ENCODE data around the gene OSCP1.
A peak's percentile ranks its signal among the peaks of the same experiment; 100 is the strongest.

The OSCP1 gene

DNA sequence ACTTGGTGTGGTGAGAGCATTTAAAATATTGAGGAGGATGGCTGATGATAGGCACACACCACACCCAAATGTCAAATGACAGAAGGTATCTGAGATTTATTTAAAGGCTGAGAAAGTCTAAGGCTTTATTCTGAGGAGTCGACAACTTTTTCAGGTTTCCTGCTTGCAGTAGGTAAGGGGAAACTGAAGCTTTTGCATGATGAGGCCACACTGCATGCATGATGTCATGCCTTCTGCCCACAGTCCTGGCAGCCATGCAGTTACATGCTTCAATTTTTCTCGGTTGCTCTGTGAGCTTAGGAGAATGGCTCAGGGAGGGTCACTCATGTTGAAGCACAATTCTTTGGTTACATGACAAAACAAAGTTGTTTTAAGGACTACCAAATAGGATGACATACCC lies 7.0 kb downstream of the OSCP1 start:
- DNase-seq = no peak

DNA sequence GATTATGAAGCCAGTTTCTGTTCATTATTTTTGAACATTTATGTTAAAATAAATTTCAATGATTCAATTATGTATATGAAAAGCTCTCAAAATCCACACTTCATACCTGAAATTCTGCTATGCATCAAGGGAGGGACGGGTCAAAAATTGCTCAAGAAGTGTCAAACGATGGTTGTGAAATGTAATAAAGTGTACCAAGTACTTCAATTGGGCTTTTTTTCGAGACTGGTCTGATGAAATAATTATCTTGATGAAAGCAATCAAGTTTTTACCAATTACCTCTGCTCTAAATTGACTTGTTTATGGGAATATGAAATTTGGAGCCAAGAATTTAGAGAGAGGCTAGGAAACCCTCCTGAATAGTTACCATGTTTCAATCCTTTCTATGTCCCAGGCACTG lies 7.9 kb downstream of the OSCP1 start:
- DNase-seq = no peak

DNA sequence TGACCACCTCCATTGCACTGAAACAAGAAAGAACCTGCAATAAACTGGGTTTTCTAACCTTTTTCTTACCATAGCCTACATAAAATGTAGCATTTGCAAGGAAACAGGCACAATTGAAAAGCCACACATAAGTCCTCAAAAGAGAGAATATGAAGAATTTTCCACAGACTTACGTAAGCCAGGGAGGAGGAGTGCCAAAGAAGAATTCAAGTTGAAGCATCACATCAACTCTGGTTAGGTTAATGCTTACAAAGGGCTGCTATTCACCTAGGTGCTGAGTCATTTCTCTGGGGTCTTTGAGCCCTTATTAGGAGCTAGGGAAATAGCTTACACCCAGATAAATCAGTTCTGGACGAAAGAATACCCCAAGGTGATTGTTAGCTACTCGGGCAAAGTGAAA lies 9.6 kb downstream of the OSCP1 start:
- no peak for DNase-seq

DNA sequence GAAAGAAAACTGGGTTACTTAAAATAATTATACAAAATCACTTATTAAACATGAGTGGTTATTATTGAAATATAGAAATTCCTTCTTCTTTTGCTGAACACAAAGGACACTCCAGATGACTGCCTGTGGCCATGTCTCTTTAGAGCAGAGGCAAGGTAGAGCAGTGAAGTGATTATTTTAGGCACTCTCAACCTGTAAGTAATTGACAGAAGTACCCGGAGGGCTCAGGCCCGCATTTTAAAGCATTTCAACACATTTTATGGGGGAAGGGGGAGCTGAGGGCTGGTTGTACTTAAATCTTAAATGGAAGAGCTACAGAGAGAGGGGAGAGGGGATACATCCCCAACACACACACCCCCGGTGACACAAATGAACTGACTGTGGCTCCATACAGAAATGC lies 10.2 kb downstream of the OSCP1 start:
- DNase-seq = no peak

DNA sequence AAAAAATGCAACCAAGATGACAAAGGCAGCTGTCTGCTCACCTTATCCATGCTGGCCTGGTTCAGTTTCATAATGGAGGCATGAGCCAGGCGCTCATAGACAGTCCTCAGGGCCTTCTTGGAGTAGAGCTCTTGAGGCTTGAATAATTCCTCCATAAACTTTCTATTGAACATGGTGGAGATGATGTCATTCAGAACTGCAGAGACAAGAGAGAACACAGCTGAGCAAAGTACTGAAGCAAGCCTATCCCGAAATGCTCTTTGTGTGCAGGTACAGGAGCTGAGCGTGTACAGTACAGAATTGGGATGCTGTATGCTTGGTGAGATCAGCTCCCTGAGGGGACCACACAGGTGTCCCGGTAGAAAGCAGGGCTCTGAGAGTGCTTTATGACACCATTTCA lies 11.5 kb downstream of the OSCP1 start:
- no peak for DNase-seq

DNA sequence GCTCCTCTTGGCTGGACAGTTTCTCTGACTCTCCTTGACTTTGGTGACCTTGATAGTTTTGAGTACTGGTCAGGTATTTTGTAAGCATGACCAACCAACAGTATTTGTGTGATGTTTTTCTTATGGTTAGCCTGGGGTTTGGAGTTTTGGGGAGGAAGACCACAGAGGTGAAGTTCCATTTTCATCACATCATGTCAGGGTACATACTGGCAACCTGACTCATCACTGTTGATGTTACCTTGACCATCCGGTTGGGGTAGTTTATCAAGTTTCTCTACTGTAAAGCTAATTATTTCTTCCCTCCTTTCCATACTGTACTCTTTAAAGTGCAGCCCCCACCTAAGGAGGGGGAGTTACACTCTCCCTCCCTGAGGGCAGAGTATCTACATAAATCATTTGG lies 13.4 kb downstream of the OSCP1 start:
- no peak for DNase-seq

DNA sequence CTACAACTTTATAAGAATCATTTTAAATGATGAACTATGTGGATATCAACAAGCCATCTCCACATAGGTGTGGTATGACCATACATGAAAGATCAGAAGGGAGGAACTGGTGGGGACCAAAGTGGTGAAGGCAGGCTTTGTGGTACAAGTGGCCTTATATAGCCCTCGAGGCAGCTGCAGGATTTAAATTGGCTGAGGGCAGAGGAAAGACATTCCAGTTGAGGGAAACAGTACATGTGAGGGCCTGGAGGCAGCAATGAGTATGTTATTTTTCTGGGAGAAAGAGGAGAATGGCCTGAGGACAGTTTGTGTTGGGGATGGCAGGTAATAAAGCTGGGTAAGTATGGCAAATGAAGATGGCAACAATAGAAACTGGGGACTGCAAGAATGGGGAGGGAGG lies 17.1 kb downstream of the OSCP1 start:
- DNase-seq = no peak

DNA sequence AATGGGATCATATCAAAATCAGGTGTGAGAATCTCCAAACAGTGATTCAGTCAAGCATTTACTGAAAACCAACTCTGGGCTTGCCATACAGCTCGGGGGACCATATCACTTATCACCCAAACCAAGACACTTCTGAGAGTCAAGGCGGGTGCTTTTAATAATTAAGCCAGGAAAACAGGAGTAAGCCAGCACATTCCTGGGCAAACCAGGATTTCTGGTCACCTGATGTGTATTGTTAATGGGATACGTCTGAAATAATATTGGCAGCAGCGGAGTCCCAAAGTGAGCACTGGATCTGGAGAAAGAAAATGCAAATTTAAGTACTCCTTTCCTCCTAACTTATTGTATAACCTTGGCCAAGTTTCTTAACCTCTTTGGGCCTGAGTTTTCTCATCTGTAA lies 17.6 kb downstream of the OSCP1 start:
- DNase-seq = no peak

DNA sequence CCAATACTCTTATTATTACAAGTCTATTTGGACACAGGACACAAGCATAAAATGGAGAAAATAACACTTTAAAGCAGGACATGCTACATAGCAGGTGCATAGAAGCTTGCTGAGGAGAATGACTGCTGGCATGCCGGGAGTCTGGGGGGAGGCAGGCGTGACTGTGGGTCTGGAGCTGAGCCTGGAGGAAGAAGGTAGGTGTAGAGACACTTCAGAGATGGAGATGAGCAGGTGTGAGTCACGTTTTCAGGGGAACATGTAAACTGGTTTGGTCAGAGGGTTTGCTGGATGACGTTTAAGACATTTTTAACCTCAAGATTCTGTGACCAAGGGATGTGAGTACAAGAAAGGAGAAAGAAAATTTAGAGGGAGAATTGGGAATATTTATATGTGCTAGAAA lies 24.5 kb downstream of the OSCP1 start:
- no peak for DNase-seq

DNA sequence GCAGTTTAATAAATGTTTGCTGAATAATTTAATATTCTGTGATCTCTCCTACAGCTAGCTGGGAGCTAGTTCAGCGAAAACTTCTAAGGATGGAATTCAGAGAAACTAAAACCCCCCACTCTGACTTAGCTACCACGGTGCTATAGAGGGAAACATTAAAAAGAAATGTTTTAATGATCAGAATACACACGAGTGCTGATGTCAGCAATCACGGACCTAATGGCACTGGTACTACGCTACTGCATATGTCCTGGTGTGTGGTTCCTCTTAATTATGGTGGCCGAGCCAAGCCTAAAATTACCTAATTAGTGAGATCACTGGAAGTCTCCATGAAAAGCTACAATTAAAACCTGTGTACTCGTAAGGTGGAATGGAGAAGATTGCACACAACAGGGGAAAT lies 28.6 kb downstream of the OSCP1 start:
- no peak for DNase-seq

DNA sequence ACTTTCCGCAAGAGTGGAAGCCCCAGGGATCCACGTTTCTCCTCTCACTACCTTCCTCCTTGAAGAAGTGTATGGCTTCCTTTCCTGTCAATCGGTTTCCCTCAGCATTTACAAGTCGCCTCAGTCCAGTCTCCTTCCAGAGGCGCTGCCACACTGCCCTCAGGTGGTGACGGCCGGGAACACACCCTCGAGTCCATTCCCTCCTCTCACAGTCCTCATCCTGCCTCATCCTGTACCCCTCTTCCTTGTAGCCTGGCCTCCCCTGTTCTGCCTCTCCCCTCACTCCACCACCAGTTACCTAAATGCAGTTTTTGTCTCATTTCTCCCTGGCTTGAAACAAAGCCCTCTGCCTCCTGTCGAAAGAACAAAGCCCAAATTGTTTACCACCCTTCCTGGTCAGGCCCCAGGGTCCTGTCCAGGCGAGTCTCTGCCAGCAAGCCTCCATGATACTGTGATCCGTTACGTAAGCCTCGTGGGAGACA lies 29.4 kb downstream of the OSCP1 start:
- peak; percentile 78 to 92 (median 86) for DNase-seq

DNA sequence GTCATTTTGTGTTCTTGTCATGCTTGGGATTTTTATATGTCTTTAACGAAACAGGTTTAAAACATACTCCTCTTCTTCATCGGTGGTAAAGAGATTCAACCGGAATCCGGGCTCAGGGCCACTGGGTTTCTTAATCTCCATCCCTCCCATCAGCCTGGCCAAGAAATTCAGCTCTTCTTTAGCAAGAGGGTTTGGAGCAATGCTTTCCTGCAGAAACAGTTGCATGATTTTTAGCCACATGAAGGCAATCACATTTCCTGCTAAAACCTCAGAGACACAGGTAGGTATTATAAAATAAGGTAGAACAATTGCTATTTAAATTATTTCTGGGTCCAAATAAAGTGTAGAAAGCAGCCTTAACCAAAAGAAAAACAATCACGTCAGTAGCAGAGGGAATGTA lies 29.8 kb downstream of the OSCP1 start:
- peak in 2 of 6 experiments; percentile 71 to 74 for DNase-seq

DNA sequence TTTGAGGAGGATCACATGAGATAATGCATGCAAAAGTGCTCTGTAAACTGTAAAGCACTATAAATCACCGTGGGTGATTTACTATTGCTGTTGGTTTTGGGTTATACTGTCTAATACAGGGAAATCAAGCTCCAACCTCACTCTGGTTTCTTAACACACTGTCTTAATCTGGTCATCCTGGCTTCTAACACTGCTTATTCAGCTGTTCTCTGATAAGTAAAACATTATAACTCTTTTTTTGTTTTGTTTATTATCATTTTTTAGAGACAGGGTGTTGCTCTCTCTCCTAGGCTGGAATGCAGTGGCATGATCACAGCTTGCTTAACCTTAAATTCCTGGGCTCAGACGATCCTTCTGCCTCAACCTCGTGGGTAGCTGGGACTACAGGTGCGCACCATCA lies 30.7 kb downstream of the OSCP1 start:
- no peak for DNase-seq

DNA sequence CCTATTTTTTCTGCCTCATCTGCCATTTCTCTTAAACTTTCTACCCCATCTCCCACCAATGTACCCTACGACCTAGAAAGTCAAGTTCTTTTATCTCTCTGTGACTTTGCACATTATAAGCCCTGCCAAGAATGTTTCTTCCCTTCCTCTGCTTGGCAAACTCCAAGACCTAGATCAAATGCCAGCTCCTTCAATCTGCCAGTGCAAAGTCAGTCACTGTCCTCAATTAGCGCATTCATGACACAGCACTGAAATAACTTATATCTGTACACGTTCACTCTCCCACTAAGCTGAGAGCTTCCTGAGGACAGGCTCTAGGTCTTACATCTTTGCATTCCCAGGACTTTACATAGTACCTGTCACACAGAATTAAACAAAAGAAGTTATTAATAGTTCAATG lies 31.1 kb downstream of the OSCP1 start:
- no peak for DNase-seq

DNA sequence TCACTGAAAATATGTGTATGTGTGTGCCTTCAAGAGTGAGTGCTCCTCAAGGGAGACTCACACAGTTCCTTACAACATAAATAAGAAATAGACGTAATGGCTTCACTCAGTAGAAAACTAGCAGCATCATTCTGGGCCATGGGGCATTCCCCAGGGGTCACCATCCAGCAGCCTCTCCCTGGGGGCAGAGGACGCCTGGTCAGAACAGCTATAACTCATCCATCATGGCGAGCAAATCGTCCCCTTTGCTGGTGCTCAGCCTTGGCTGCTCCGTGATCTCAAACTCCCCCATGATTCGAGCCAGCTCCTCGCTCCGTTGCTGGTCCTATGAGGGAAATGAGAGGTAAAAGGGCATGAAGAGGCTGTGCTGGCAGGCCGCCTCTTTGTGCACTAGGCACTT lies 32.3 kb downstream of the OSCP1 start:
- DNase-seq = no peak

DNA sequence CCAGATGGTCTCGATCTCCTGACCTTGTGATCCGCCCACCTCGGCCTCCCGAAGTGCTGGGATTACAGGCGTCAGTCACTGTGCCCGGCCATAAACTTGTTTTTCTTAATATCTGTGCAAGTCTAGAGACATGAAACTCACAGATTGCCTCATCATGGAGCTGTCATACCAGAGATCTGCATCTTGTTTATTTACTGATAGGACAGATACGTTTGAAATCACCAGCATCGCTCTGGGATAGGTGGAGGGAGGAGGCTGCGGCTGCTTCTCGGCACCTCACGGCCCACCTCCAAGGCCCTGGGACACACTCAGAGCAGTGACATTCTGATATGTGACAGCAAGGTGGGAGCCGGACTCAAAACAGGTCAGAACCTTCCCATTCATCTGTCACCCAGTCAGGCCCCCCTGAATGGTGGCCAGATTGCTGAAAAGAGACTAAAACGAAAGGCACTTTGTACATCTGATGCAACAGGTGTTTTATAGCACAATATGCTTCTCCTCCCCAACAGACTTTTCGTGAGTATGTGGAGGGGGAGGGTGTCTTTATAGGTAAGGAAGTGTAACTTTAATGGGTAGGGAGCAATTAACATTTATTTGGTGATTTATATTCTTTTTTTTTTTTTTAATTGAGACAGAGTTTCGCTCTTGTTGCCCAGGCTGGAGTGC lies 34.5 kb downstream of the OSCP1 start:
- DNase-seq = no peak

DNA sequence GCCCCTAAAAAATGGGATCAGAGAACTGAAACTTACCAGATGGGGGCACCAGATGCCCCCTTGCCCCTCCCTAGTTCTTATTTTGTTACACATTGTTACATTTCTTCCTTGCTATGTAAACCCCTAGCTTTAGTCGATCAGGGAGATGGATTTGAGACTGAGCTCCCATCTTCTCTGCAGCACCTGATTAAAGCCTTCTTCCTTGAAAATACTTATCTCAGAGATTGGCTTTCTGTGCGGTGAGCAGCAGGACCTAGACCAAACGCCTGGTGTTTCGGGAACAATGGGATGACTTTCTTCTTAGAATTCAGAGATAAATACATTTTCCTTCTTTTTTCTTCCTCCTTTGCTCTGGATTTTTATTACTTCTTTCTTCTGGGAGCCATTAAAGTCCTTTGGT lies 35.9 kb downstream of the OSCP1 start:
- DNase-seq = no peak

DNA sequence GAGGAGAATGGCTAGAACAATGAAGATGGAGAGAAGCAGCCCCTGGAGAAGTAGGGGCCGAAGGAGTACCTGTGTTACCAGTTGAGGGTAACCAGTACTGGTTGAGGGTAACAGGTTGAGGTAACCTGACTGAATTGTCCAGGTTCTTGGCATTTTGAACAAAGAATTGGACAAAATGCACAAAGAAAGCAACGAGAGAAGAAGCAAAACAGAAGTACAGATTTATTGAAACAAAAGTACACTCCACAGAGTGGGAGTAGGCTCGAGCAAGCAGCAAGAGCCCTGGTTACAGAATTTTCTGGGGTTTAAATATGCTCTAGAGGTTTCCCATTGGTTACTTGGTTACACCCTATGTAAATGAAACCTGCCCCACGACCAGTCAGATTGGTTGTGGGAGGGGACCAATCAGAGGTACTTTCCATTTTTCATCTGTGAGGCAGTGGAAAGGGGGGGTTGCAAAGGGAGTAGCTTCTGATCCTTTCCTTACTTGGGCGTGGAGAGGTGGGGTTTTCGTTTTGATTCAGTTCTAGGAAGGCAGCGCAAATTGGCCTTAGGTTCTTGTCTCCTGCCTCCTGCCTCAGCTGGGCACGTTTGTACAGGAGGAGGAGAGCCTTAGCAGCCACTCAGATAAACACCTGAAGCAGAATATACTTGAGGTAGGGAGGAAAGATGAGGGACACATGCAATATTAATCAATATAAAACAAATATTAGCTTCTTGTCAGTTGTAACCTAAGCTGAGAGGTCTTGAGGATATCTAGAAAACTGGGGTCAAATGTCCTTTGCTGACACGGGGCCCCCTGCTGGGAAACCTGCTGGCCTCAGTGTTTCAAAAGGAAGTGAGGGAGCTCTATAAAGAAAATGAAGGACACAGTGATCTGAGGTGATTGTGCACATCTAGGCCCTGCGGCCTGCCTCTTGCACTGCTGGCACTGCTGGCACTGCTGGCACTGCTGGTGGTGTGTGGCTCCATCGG lies 38.3 kb downstream of the OSCP1 start:
- peak in 5 of 6 experiments; percentile 15 to 44 (median 23) for DNase-seq

DNA sequence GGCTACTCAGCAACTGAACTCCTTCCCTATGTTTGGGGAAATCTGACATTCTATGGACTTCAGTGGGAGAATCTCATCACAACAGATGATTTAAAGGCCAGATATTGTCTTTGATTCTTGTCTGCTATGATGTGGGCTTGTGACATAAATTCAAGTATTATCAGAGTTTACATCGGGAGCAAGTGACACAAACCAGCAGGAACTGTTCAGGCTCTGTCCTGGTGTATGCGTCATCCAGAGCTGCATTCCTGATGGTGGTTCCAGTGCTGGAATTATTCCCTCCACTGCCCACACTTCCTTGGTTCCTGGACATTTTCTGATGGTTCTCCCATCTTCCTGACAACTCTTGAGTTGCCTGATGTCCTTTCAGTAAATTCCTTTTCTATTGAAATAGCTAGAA lies 41.8 kb downstream of the OSCP1 start:
- DNase-seq = no peak

DNA sequence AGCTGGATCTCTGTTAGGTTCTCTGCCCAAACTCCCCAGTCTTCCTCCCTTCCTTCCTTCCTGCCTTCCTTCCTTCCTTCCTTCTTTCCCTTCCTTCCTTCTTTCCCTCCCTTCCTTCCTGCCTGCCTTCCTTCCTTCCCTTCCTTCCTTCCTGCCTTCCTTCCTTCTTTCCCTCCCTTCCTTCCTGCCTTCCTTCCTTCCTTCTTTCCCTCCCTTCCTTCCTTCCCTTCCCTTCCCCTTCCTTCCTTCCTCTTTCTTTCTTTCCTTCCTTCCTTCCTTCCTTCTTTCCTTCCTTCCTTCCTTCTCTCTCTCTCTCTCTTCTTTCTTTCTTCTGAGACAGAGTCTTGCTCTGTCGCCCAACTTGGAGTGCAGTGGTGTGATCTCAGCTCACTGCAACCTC lies 43.8 kb downstream of the OSCP1 start:
- DNase-seq = no peak

DNA sequence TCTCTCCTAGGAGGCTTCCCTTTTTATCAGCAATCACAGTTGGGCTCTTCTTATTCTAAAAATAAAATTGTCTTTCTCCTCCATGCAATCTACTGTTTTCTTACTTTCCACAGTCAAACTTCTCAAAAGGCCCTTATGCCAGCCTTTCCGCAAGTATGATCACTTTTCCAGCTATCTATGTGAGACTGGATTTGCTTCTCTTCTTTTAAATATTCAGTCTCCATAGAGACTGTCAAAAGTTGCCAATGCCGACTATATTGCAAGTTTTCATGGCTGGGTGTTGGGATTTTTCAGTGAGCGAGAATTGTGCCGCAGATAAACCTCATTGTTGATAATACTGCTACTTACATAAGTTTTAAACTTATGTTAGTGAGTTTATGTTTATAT lies 47.8 kb downstream of the OSCP1 start:
- DNase-seq = no peak

DNA sequence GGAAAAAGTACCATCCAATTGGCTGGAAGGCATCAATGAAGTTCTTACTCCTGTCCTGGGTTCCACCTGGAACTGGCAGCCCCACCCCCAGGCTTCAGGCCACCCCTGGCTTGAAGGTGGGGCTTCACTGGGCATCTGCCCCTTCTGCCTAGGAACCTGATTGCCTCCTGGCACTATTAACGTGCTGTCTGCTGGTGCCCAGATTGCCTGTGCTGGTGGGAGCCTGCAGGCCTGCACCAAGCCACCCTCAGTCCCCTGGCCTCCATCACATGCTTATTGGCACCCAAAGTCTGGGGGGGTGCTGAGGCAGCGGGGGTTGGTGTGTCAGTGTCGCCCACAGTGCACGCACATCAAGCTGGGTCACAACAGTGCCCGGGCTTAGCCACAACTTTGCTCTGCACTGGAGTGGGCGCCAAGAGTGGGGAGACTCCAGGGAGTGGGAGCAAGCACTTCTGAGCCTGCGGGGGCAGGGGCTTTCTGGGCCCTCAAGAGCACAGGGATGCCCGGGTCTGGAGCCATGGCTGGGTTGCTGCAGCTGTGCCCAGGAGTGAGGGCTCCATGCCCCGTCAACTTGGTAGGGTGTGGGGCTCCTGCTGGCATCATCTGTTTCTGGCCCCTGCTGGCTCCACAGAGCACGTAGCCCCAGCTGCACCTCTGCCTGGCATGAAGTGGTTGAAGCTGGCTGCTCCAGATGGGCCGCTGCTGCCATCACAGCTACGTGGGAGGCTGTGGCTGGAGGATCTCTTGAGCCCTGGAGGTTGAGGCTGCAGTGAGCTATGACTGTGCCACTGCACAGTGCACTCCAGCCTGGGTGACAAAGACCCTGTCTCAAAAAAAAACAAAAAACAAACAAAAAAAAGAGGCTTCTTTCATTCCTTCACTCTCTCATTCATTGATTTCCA lies 48.4 kb downstream of the OSCP1 start:
- no peak for DNase-seq
